Testis (tissue), 2 donors: ENCODE data around the gene NFIX.

ENCODE experiments used
- CTCF ChIP-seq, 3 experiments: fragments of 450-650 bp in 2 of 3; fragments of 200-600 bp in 1 of 3; sonication (generic) in 1 of 3; IDR thresholded peaks; one replicate each; pipeline ENCODE4 v1.5.1; 2016 to 2019; ENCODE audit warnings: antibody characterized with exemption in 3 of 3, mild to moderate bottlenecking in 2 of 3, moderate library complexity in 1 of 3
- POLR2A ChIP-seq: fragments of 450-650 bp; IDR thresholded peaks from one replicate; pipeline ENCODE4 v1.6.1; 2017; ENCODE audit warnings: antibody characterized with exemption, mild to moderate bottlenecking, moderate library complexity

GRCh38 chr19:13094771-13095392 is 99.6 kb downstream of the NFIX start:
- TF ChIP-seq CTCF (IDR thresholded peaks at IDR 0.05) (no peak), POLR2A (no peak)
